Stimulated activated CD4-positive, alpha-beta T cell treated with anti-CD3 and anti-CD28 coated beads, Interleukin-4, amount 100 ng/mL, for 4 hours (primary cell): ENCODE data around the gene KDM4B.
A peak's percentile ranks its signal among the peaks of the same experiment; 100 is the strongest.
"Not testable (repeated sequence)": the region's sequence is repeated elsewhere in the genome, so short reads cannot be mapped to it uniquely, and the experiment has no call there.

ENCODE experiments used
- DNase-seq, 2 experiments: peaks; one replicate each; pipeline ENCODE4 v3.0.0-alpha.2; 2020

KDM4B gene

GRCh38 chr19:4968462-4969291 lies at the start of gene KDM4B:
TSS of gene KDM4B (plus strand) at chr19:4969113. CDS start at chr19:5032891, 63,778 bp downstream.
- DNase-seq: peak; percentile 98 to 99

DNA sequence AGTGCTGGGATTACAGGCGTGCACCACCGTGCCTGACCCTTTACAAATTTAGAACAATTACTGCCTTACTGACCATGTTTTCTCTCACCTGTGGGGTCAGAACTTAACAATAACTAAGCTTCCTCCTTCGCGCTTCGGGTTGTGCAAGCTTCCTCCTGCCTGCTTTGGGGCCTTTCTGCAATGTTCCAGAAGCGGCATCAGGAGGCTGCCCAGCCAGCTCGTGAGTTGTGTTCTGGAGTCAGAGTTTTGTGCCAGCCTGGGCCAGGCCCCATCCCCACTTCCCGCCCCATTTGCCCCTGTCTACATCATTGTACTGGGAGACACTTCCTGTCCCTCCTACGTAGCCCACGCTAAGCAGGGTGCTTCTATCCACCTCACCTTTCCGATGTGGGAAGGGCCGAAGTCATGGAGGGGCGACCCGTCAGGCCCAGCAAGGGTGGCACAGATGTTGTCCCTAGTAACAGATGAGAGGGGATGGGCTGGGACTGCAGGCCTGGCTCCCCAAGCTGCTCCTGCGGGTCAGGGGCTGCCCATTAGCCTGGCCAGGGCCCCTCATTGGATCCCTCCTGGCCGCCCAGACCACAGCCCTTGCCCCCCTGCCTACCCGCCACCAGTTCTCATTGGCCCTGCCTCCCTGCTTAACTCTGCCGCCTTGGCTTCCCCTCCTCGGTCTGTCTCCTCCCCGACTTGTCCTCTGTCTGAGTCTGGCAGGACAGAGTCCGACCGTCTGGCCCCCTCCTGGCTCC lies 46.2 kb upstream of the KDM4B start:
- no peak for DNase-seq

- DNase-seq: no peak
Measured at GRCh38 chr19:4923276-4923747, 45.6 kb upstream of the KDM4B start.

GRCh38 chr19:4929186-4929585 lies 39.7 kb upstream of the KDM4B start:
- DNase-seq: no peak

GRCh38 chr19:4930664-4931063 lies 38.2 kb upstream of the KDM4B start:
- no peak for DNase-seq

DNA sequence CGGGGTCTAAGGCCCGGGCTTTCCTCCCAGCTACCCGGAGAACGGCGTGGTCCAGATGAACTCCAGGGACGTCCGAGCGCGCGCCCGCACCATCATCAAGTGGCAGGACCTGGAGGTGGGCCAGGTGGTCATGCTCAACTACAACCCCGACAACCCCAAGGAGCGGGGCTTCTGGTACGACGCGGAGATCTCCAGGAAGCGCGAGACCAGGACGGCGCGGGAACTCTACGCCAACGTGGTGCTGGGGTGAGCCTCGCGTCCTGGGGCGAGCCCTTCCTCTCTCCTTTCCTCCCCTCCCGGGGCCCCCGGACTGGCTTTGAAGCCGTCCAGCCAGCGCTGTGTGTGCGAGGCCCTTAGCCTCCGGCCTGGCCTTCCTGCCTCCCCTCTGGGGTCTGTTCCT lies 36.2 kb upstream of the KDM4B start:
- DNase-seq: no peak

DNA sequence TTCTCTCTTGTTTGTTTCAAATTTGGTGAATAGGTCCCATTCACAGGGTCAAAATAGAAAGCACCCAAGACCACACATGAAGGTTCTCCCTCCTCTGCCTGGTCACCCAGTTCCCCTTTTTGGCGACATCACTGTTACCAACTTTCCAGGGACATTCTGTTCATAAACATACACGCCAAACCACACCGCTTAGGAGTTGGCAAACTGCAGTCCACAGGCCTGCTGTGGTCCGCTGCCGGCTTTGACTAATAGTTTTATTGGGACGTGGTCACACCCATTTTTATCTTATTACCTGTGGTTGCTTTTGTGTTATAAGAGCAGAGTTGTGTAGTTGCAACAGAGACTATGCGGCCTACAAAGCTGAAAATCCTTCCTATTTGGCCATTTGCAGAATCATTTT lies 35.4 kb upstream of the KDM4B start:
- DNase-seq: no peak

GRCh38 chr19:4935444-4935843 lies 33.5 kb upstream of the KDM4B start:
- no peak for DNase-seq

- no peak for DNase-seq
Measured at GRCh38 chr19:4937060-4937459, 31.9 kb upstream of the KDM4B start.

- not testable (repeated sequence) for DNase-seq
Measured at GRCh38 chr19:4938461-4938860, 30.5 kb upstream of the KDM4B start.

- DNase-seq: no peak
Measured at GRCh38 chr19:4939466-4939865, 29.4 kb upstream of the KDM4B start.

GRCh38 chr19:4941638-4942169 lies 27.2 kb upstream of the KDM4B start:
- DNase-seq: not testable (repeated sequence)

DNA sequence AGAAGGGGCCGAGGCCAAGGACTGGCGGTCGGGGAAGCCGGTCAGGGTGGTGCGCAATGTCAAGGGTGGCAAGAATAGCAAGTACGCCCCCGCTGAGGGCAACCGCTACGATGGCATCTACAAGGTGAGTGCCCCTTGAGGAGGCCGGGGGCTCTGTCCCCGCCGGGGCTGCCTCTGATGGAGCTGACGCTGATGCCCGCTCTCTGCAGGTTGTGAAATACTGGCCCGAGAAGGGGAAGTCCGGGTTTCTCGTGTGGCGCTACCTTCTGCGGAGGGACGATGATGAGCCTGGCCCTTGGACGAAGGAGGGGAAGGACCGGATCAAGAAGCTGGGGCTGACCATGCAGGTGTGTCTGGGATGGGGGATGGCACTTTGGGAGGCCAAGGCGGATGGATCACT lies 18.3 kb upstream of the KDM4B start:
- DNase-seq: not testable (repeated sequence)

GRCh38 chr19:4951656-4952055 lies 17.3 kb upstream of the KDM4B start:
- no peak for DNase-seq

- DNase-seq: no peak
Measured at GRCh38 chr19:4952945-4953344, 16.0 kb upstream of the KDM4B start.

- DNase-seq: not testable (repeated sequence)
Measured at GRCh38 chr19:4954320-4955149, 14.4 kb upstream of the KDM4B start.

DNA sequence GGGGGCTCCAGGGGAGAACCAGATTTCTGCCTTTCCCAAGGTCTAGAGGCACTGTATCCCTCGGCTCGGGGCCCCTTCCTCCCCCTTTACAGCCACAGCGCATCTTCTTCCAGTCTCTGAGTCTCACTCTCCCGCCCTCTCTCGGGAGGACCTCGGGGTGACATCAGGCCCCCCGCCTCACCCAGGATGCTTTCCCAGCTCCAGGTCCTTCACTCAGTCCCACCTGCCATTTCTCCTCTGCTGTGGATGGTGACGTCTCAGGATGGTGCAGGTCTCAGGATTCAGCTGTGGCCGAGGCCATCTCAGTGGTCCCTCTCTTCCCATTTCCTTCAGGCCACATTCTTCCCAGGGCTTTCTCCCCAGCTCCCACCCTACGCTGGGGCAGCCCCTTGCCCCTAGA lies 13.6 kb upstream of the KDM4B start:
- no peak for DNase-seq

DNA sequence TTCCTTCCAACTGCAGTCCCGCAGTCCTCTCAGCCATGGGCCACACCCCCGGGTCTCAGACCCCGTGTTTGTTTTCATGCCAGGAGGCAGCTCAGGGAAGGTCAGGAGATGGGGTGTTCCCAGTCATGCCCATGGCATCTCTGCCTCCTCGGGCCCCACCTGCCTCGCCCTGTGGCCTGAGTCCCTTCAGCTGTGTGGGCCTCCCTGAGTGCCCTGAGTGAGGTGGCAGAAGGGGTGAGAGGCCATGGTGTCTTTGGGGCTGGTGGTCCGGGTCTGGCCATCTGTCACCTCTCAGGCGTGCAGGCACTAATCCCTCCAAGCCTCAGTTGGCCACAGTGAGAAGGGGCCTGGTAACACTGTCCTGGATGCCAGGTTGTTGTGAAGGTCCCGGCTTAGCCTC lies 10.9 kb upstream of the KDM4B start:
- no peak for DNase-seq

DNA sequence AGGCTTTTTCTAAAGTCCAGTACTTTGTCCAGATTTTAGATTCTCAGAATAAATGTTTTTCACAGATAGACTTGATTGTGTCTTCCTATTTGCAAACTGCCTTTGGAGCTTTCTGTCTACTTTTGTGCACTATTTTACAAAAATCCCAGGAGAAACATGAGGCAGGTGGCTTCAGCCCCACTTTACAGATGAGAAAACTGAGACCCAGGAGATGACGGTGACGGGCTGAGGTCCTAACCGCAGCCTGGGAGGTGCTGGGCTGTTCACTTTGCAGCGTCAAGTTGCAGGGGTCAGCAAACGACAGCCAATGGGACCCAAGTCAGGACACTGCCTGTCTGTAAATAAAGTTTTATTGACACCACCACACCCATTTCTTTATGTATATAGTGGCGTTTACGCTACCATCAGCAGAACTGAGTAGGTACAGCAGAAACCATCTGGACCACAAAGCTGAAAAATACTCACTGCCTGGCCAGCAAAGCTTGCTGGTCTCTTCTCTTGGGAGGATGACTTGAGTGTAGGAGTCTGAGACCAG lies 6.8 kb upstream of the KDM4B start:
- no peak for DNase-seq

DNA sequence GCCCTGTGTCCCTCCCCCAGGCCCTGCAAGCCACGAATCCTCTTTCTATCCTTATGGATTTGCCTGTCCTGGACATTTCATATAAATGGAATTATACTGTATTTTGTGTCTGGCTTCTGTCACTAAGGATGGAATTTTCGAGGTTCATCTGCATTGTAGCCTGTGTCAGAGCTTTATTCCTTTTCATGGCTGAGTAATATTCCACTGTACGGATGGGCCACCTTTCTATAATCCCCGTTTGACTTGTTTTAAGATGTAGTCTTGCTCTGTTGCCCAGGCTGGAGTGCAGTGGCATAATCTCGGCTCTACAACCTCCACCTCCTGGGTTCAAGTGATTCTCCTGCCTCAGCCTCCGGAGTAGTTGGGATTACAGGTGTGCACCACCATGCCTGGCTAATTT lies 3.9 kb upstream of the KDM4B start:
- DNase-seq: no peak

DNA sequence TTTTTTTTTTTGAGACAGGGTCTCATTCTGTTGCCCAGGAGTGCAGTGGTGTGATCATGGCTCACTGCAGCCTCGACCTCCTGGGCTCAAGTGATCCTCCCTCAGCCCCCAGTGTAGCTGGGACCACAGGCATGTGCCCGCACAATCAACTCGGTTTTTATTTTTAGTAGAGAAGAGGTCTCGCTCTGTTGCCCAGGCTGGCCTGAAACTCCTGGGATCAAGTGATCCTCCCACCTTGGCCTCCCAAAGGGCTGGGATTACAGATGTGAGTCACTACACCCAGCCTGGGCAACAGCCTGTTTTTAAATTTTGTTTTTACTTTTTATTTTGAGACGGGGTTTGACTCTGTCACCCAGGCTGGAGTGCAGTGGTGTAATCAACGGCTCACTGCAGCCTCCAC lies 2.3 kb upstream of the KDM4B start:
- DNase-seq: no peak

GRCh38 chr19:4967738-4968461 lies 1.0 kb upstream of the KDM4B start:
- DNase-seq: no peak
